ENCODE results near the gene ZDHHC8.

GRCh38 chr22:20147237-20147988 lies 15.8 kb downstream of the ZDHHC8 start:
- no peak for TF ChIP-seq CEBPB (IDR thresholded peaks at IDR 0.05)
- no peak for TF ChIP-seq CTCF (IDR thresholded peaks at IDR 0.05)
- TF ChIP-seq JUN (IDR thresholded peaks at IDR 0.05), result no peak
- no peak for TF ChIP-seq POLR2A (IDR thresholded peaks at IDR 0.05; ENCODE audit: low read length)
- no peak for TF ChIP-seq KDM5A (IDR thresholded peaks at IDR 0.05)
- no peak for TF ChIP-seq RAD21 (conservative IDR thresholded peaks at IDR 0.05 in 1 of 2, IDR thresholded peaks at IDR 0.05 in 1 of 2)
- no peak for TF ChIP-seq BHLHE40 (IDR thresholded peaks at IDR 0.05; ENCODE audit: low read depth, low read length)
- TF ChIP-seq KDM1A (IDR thresholded peaks at IDR 0.05; ENCODE audit: low read depth), result no peak
- no peak for TF ChIP-seq JUNB (IDR thresholded peaks at IDR 0.05)
- no peak for TF ChIP-seq HES2 (IDR thresholded peaks at IDR 0.05)
- TF ChIP-seq NR3C1 (IDR thresholded peaks at IDR 0.05), result no peak

All from A549 (cell line).